Stimulated activated naive CD4-positive, alpha-beta T cell treated with Interleukin-2 at 50 U/mL for 16 hours (primary cell): Measurements from ENCODE around the gene EFHC1.
A peak's percentile ranks its signal among the peaks of the same experiment; 100 is the strongest.

ENCODE experiments used
- DNase-seq: peaks from one replicate; lab custom pipeline; 2025; lab: John Stamatoyannopoulos, UW

EFHC1 gene

DNA sequence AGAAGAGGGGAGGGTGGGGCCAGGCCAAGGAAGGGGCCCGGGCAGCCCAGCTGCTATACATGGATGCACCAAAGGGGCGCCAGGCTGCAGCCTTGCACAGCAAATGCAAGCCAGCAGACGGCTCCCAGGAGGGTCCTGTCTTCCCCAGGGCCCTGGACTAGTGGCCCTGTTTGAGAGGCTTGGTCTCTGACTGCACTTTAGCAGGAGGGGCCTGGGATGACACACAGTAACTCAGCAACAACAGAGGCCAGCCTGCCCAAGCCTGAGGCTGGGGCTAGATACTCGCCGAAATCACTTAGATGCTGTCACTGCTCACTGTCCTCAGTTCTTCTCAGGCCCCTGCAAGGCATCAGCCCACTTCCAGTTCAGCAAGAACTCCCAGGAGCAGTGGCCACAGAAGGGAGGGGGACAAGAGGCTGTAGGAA lies 83.2 kb downstream of the EFHC1 start:
- no peak for DNase-seq

DNA sequence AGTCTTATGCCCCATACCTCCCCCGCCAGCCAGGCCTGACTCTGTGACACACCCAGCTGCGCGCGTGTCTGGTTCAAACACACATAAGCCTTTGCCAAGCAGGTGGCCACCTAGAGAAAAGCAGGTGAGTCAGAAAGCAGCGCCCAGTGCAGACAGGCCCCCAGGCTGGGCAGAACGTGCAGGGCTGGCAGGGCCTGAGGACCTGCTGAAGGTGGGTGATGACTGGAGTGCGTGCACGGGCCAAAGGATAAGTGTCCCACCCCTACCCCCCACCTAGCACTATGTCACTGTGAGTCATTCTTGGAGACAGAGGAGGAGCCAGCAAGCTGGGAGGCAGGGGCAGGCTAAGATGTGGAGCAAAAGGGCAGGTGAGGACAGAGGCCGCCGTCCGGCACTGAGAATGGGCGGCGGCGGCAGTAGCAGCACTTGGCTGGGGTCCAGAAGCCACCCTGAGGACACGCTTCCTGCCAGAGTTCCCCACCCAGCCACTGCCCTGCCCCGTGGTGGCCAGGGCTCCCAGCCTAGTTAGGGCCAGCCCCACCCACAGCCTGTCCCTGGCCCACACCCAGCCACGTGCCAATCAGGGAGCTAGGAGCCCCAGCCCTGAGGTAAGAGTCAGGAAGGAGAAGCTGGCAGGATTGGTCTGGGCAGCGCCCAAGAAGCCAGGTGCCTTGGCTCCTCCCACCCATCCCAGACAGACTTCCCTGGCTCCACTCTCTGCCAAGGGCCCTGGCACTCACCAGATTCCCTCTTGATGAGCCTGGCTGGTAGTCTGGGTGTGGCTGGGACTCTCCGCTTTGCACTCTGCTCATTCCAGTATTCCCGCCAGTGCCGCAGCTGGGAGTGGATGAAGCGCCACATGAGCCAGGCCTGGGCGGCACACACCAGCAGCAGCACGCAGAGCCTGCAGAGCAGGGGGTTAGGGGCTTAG lies 84.0 kb downstream of the EFHC1 start:
- DNase-seq, result no peak

DNA sequence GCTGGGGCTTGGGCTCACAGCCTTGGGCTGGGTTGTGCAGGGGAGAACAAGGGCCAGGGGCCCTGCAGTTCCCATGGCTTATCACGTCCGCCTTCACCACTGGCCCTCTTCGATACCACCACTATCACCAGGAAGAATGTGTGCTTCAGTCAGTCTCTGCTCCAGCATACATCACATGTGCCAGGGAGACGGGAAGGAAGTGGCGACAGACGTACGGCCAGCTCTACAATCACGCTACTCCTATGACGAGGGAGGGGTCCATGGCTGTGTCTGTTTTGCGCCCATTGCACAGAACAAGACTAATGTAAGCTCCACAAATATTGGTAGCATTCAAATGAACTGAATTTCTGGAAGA lies 84.6 kb downstream of the EFHC1 start:
- no peak for DNase-seq

DNA sequence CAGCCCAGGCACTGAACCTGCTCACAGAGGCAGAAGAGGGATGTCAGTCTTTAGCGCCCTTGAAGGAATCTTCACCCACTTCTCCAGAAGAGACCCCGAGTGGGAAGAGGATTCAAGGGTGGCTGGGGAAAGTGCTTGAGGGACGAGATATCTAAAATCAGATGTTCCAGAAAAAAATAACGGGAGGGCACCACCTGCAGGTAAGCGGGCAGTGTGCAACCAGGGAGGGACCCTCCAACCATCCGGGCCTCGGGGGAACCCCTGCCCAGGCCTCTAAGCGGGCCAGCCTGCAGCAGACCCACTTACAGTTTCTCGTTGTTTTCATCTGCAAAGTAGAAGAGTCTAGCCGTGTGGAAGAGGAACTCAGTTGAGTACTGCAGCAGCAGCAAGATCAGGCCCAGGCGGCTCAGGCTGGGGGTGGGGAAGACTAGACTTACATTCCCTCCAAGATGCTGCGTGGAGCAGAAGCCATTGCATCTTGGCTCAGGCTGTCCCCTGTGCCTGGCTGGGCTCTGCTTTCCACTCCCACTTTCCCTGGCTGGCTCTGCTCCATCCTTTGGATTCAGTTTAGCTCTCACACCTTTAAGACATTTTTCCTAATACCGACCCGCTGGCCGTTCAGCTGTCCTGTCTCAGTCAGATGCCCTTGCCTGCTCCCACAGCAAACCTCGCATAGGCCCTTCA lies 85.7 kb downstream of the EFHC1 start:
- DNase-seq, result no peak

DNA sequence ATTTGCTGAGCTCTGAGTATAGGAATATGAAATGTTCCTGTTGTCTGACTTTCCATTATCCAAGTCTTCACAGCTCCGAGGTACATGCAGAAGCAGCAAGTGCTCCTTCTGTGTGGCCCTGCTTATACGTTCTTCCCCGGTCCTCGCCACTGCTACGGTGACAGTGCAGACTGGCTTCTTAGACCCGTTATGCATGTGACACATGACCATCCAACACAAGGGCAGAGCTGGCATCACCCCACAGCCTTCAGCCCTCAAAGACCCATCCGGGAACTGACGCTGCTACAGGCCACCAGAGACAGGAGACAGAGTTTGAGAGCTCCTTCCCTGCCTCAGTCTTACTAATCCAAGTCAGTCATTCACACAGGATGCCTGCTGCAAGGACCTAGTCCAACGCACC lies 86.3 kb downstream of the EFHC1 start:
- no peak for DNase-seq

DNA sequence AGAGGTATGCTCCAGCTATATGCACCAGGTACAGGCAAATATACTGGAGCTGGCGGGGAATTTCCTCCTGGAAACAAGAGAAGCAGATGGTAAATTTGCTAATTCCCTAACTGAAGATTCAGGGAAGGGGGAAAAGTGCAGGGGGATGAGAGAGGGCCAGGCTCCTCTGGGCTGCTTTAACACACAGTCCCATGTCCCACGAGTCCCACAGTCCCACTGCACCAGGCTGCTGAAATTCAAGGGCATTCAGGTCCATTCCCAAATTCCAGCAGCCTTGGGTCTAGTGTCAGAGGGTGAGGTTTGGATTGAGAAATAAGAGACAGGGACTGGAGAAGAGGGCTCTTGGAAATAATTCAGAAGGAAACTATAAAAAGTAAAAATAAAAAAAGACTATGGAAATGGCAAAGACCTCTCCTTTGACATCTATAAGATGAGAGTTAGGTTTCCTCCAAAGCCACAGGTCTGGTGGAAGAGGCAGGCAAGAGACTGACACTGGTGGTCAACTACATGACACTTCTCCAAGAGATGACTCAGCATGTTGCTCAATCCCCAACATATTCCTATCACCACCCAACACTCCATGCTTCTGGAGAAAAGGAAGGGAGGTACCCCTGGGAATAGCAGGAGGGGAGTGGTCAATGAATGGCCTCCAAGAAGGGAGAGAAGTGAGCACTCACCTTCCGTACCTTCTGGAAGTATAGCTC lies 87.6 kb downstream of the EFHC1 start:
- no peak for DNase-seq

DNA sequence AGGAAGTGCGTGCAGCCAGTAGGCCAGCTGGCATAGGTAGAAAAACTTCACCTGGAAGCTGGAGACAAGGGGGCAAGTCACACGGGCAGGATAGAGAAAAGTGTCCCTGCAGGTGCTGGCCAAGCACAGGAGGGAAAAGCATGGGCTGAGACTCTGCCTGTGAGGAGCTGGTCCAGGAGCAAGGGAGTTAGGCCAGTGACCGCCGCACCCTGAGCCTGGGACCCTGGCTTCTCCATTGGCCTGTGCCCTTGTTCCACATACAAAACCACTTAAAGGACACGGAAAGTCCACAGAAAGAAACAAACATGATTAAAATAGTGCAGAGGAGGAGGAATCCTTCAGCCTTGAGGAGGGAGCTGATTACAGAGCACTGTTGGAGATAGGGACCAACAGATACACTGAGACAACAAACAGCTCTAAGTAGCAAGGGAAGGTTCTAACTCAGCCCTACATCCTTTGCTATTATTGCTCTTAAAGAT lies 88.2 kb downstream of the EFHC1 start:
- no peak for DNase-seq

DNA sequence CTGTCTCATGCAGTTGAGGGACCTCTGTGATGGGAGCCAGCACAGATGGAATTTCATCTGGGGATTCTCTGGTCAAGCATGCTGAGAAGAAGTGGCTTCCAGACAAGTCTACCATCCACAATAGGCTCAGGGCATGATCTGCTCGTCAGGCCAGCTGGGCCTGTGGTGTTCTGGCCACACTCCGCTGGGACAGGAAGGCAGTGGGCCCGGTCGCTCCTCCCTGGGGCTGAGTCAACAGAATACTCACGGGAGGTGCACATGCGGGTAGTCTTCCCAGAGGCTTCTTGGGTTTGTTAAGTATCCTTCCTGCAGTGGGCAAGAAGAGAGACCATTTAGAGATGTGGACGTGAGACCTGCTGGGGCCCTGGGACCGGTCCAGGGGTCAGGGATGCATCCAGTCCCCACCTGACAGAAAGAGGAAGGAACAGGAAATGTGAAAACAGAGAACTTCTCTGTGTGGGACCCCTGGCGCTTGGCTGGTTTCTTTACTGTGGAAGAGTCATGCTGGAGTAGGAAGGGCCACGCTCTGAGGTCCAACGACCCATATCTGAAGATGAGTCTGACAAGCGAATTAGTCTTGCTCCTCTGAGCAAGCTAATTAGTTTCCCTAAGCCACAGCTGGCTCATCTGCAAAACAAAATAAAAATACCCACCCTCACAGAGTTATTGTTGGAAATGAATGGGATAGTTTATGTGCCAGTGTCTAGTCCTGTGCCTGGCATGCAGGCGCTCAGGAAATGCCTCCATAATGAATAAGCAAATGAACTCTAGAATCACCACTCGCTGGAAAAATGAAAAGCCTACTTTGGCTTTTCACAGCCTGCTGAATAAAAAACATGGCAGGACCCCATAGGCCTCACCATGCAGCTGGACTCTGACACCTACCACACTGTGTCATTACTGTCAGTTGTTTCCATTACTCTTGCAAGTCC lies 89.4 kb downstream of the EFHC1 start:
- no peak for DNase-seq

DNA sequence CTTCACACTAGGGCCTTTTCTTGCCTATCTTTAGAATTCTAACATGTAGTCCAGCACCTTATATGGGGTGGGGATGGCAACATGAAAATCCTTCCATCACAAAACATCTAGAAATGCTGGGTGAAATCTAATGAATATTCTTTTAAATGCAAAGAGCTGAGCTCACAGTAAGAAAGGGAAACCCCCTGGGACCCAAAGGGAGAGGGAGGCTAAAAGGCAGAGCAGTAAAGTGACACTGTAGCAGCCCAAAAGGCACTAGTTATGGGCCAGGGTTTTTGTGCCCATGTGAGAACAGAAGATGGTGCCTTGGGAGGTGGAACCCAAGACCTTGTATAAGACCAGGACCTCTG lies 90.0 kb downstream of the EFHC1 start:
- DNase-seq, result no peak

DNA sequence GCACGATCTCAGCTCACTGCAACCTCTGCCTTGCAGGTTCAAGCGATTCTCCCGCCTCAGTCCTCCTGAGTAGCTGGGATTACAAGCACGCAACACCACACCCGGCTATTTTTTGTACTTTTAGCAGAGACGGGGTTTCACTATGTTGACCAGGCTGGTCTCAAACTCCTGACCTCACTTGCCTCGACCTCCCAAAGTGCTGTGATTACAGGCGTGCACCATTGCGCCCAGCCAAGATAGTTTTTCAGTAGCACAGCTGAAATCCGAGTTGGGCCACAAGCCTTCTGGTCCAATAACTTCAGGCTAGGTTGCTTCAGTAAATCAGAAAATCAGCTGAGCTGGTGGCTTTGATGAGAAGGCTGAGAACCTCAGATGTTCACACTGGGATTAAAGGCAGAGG lies 91.0 kb downstream of the EFHC1 start:
- DNase-seq, result no peak

DNA sequence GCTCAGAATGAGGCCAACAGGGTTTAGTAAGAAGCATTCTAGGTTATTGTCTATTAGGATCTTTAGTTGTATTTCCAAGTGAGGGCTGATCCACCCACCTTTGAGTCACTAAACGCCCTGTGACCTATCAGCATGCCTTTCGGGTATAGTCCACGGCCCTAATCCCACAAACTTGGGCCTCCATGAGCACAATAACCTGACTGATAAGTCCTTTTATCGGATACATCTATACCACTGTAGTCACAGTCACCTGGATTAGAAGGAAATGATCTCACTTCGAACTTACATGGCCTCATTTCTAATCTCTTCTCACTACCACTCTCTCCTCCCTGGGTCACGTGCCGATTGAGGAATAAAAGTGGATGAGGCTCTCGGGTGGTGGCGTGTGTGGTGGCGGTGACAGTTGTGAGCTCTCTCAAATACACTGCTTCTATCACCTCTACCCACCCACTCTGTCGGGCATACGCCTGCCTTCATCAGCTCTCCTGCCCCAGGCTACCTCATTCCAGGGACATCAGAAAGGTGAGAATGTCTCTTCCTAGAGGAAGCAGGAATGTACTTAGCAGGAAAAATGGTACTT lies 91.5 kb downstream of the EFHC1 start:
- no peak for DNase-seq

DNA sequence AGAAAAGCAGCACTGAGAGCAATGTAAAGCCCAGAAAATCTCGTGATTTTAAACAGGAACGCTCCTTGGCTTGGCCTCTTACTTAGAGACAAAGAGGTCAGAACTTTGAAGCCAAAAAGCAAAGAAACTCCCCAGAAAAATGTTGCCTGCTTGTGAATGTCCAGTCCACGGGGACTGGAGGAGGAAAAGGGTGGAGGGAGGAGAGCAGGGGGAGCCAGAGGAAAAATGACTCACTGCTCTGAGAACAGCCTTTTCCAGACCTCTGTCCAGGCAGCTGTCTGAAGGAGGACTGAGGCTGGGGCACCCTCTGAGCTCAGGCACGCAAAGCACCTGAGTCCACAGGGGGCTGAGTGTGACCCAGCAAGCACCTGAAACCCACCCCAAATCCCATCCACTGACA lies 92.1 kb downstream of the EFHC1 start:
- no peak for DNase-seq

DNA sequence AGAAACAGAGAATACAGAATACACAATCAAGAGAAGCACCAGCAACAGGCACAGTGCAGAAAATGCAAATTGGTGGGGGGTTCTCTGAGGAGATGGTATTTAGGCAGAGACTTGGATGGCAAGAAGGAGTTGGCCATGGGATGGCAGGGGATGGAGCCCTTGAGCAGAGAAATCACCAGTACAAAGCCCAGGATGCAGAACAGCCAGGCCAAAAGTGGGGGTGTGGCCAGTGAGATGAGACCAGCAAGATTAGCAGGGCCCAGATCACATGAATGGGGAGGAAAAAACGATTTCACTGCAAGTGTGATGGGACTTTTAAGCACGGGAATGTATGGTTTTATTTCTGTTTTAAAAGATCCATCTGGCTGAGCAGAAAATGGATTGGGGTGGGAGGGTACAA lies 93.3 kb downstream of the EFHC1 start:
- DNase-seq, result no peak

DNA sequence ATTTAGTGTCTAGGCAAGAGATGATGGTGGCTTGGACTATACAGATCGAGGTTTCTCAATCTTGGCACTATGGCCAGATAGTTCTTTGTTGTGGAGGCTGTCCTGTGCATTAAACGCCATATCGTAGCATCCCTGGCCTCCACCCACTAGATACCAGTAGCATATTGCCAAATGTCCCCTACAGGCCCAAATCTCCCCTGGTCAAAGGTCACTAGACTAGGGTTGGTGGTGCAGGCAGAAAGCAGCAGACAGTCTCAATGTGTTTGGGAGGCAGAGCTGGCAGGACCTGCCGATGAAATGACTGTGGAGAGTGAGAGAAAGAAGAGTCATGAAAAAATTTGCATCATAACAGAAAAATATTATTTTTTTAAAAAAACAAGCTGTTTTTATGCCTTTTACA lies 93.8 kb downstream of the EFHC1 start:
- DNase-seq, result no peak

DNA sequence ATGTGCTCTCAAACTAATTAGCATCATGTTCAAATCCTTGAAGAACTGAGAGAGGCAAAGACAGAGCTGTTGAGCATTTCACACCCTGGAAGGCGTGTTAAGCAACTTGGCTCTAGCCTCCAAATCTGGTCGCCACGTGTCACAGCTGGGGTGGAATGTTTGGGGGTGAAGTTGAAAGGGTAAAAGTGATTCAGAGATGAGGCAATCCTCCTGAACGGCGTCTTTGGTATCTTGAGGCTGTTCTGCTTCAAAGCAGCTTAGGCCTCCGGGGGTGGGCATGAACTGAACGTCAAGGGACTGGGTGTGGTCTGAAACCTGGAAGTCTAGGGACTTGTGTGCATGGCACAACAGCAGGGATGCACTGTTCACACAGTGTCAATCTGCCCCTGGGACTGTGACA lies 94.4 kb downstream of the EFHC1 start:
- DNase-seq, result no peak

DNA sequence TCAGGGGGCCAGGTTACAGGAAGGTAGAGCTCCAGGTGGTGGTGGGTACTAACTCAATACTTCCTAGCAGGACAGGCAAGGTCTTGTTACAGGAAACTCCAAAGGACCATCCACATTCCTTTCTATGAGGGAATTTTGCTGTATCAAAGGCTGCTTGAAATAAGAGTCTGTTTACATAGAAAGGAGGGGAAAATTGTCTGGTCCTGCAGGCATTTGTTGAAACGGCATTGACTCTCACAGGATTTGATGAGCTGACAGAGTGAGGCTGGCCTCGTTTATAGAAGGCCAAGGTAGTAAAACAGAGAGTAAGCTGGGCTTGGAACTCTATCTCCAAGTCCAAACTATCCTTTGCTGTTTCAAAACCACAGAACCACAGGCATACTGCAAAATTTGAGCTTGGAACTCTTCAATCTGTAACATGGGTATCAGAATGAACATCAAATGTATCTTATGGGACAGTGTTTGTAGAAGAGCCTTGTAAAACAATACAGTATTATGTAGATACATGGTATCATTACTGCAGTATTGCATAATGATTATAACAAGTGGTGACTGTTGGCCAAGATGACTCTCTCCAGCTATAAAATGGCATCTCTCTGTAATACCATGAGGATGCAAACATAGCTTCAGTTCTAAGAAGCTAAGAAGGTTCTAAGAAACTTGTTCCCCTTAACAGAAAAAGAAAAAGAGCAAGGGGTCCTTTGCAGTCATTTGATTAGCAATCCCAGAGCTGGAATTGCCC lies 95.2 kb downstream of the EFHC1 start:
- DNase-seq, result no peak

DNA sequence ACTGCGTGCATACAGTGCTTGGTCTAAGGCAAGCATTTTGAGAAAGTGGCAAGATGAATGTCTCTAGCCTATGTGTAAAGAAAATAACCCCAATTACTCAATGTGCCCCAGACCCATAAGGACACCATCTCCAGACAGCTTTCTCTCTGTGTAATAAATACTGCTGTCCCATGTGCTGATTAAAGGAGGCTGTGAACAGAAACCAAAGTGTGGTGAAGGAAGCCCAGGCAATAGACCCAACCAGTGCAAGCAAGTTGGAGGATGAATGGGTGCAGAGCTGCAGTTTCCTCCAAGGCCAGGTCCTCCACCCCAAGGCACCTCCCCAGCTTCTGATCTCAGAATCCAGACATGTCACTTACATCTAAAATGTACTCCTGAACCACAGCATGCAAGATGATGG lies 96.1 kb downstream of the EFHC1 start:
- DNase-seq, result no peak

DNA sequence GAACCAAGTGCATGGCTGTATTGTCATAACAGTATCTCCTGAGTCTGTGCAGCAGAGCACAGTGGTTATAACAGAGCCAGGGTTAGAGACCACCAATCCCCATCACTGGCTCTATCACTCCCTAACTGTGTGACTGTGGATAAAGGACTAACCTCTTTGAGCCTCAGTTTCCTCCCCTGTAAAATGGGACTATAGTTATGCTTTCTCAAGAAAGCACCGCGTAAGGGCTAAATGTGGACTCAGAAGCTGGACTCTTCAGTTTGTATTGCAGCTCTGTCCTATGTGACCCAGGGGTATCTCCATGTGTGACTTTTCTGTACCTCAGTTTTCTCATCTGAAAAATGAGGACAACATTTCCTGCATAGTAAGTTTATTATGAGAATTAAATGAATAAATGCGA lies 96.8 kb downstream of the EFHC1 start:
- DNase-seq, result no peak

DNA sequence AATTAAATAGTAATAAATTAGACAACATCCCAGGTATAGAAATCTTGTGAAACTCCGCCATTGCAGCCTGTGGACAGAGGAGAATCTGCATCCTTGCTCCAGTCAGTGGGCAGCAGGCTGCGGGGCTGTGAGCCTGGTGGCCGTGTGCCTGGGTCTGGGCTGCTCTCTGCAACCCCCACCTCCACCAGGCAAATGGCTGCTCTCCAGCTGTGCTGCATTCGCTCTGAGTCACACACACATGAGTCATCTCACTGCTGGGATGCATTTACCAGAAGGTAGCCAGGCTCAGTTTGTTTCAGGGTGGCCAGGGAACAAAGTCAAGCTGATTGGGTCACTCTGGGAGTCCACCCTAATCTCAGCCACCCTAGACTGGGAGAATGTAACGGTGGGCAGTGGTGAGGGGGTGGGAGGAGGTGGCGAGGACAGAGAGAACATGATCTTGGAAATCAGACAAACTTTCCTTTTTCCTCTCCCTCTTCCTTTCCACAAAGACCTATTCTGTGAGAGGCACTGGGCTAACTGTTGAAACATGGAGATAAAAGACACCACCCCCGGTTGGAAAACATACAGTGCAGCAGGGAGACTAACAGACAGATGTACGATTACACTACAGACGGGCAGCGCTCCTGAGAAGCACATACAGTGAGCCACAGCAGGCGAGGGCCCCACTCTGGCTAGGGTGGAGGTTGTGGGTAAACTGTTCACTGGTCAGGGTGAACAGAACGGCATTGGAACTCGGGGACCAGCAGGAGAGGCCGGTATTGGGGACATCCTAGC lies 97.5 kb downstream of the EFHC1 start:
- DNase-seq, result peak; percentile 9
